ENCODE measurements around the gene KCNE2.
"Not testable (repeated sequence)": the region's sequence is repeated elsewhere in the genome, so short reads cannot be mapped to it uniquely, and the experiment has no call there.

KCNE2 gene

GRCh38 chr21:34406676-34407075 is 42.9 kb downstream of the KCNE2 start:
- not testable (repeated sequence) for DNase-seq (ENCODE audit: low read depth in 3 of 3, low spot score in 1 of 3)

GRCh38 chr21:34407294-34407693 is 43.5 kb downstream of the KCNE2 start:
- DNase-seq (ENCODE audit: low read depth in 3 of 3, low spot score in 1 of 3), result not testable (repeated sequence)

GRCh38 chr21:34417448-34418077 is 53.8 kb downstream of the KCNE2 start:
- DNase-seq (ENCODE audit: low read depth in 3 of 3, low spot score in 1 of 3), result not testable (repeated sequence)
